Activated CD8-positive, alpha-beta T cell treated with anti-CD3 and anti-CD28 coated beads for 36 hours (primary cell): Measurements from ENCODE around the gene PPP4C. TPM values are rescaled to one million over a fixed set of nuclear protein-coding genes. Genes with fewer than 3 reads are reported as not detected.

Experiments
- ATAC-seq: fragments of 200-7000 bp; cut with Tn5 transposase; one replicate; pipeline ENCODE4 v1.10.0; 2021; ENCODE audit warnings: mild to moderate bottlenecking, moderate library complexity
- CTCF ChIA-PET: fragments of 350-600 bp; sonication (Branson Sonifier 250); formaldehyde crosslinking; loops from one replicate; lab custom pipeline; 2021; ENCODE audit warnings: antibody characterized with exemption; lab: Charles Lee
- POLR2A ChIA-PET: fragments of 350-600 bp; sonication (Branson Sonifier 250); formaldehyde crosslinking; loops from one replicate; lab custom pipeline; 2021; ENCODE audit warnings: antibody characterized with exemption; lab: Charles Lee
- DNase-seq: peaks from one replicate; pipeline ENCODE4 v3.0.0-alpha.2; 2020
- H3K27ac Mint-ChIP-seq: one replicate; pipeline ENCODE4 v1.8.0; 2021; ENCODE audit warnings: mild to moderate bottlenecking, mixed read lengths
- H3K27me3 Mint-ChIP-seq: one replicate; pipeline ENCODE4 v1.8.0; 2021; ENCODE audit warnings: mixed read lengths
- H3K36me3 Mint-ChIP-seq: one replicate; pipeline ENCODE4 v1.8.0; 2021; ENCODE audit warnings: low read depth, mixed read lengths
- H3K4me1 Mint-ChIP-seq: one replicate; pipeline ENCODE4 v1.8.0; 2021; ENCODE audit warnings: low read depth, mixed read lengths
- H3K4me3 Mint-ChIP-seq: one replicate; pipeline ENCODE4 v1.8.0; 2021; ENCODE audit warnings: mild to moderate bottlenecking, moderate library complexity, mixed read lengths
- H3K9me3 Mint-ChIP-seq: one replicate; pipeline ENCODE4 v1.8.0; 2021; ENCODE audit warnings: mixed read lengths
- CTCF ChIP-seq: fragments of 200-600 bp; IDR thresholded peaks from one replicate; pipeline ENCODE4 v1.8.0; 2022; ENCODE audit warnings: antibody characterized with exemption, mild to moderate bottlenecking
- intact Hi-C: fragments of 100-400 bp; cut with micrococcal nuclease; formaldehyde crosslinking; loops from one replicate; pipeline ENCODE4 v1.10.0; 2022
- total RNA-seq, 2 experiments: library from RNA; stranded (reverse); gene quantifications; one replicate each; pipeline ENCODE4 v1.2.3, GENCODE V29; 2021

The PPP4C gene
- total RNA-seq, 2 experiments from 2014 or later = 116 to 121 TPM

- ATAC-seq = no peak
- Mint-ChIP-seq H3K4me3 (peak overlapping the region; percentile 66), H3K4me1 (peaks cover 29% of the 10 kb centered on the region), H3K27ac (peak overlapping the region; percentile 81), H3K27me3 (no peaks in the 10 kb centered on the region), H3K9me3 (no peaks in the 10 kb centered on the region), H3K36me3 (peaks cover 84% of the 10 kb centered on the region)
- POLR2A ChIA-PET = interaction anchor here (1.5 to 6.3 kb wide), 3 partner anchors 10 to 55 kb away, joined by 4 to 83 read pairs (median 7); partner anchors contain the start of genes MAPK3, PPP4C and TBX6
- CTCF ChIA-PET = interaction anchor here (1.2 to 2.1 kb wide), 4 partner anchors 11 to 23 kb away, joined by 3 to 12 read pairs (median 4); partner anchors contain the start of gene TBX6
- no peak for TF ChIP-seq CTCF
- no peak for DNase-seq
- intact Hi-C loops = loop anchor here (10.0 kb wide), 1 partner anchor 306 kb away; the partner anchor contains the start of genes MYL11 and TBC1D10B
Observed at GRCh38 chr16:30068333-30068732, 7.5 kb upstream of the PPP4C start.

- H3K9me3 Mint-ChIP-seq = no peaks in the 10 kb centered on the region
- H3K36me3 Mint-ChIP-seq = peaks cover 86% of the 10 kb centered on the region
Observed at GRCh38 chr16:30068750-30069610, 6.8 kb upstream of the PPP4C start.

GRCh38 chr16:30069611-30070462, 6.0 kb upstream of the PPP4C start:
- Mint-ChIP-seq H3K9me3 (no peaks in the 10 kb centered on the region), H3K4me3 (peak overlapping the region; percentile 31), H3K4me1 (peaks cover 28% of the 10 kb centered on the region), H3K27me3 (no peaks in the 10 kb centered on the region), H3K36me3 (peaks cover 80% of the 10 kb centered on the region), H3K27ac (peak overlapping the region; percentile 81)
- ChIA-PET CTCF (interaction anchor here (1.6 kb wide), 1 partner anchor 22 kb away, joined by 8 read pairs; the partner anchor contains the start of gene TBX6), POLR2A (interaction anchor here (0.6 to 1.8 kb wide), 8 partner anchors 8 to 115 kb away, joined by 3 to 7 read pairs (median 3); partner anchors contain the start of gene TBX6)
- DNase-seq (no peak), ATAC-seq (no peak)
- intact Hi-C loops = loop anchor here (10.0 kb wide), 1 partner anchor 305 kb away; the partner anchor contains the start of genes MYL11 and TBC1D10B
- no peak for TF ChIP-seq CTCF

More at GRCh38 chr16:30068750-30069610, 6.8 kb upstream of the PPP4C start:
- Mint-ChIP-seq H3K4me3 (peak overlapping the region; percentile 66), H3K27me3 (no peaks in the 10 kb centered on the region), H3K27ac (peak overlapping the region; percentile 81), H3K4me1 (peaks cover 27% of the 10 kb centered on the region)
- ChIA-PET CTCF (interaction anchor here (1.2 to 1.8 kb wide), 3 partner anchors 11 to 14 kb away, joined by 3 to 5 read pairs (median 4); no protein-coding TSS in a partner anchor), POLR2A (interaction anchor here (0.8 to 6.3 kb wide), 4 partner anchors 9 to 23 kb away, joined by 3 to 83 read pairs (median 5); partner anchors contain the start of genes PPP4C and TBX6)
- DNase-seq = peak; percentile 77
- TF ChIP-seq CTCF = peak; percentile 57
- intact Hi-C loops = loop anchor here (10.0 kb wide), 1 partner anchor 306 kb away; the partner anchor contains the start of genes MYL11 and TBC1D10B
- no peak for ATAC-seq

- peaks cover 30% of the 10 kb centered on the region for H3K4me1 Mint-ChIP-seq
- TF ChIP-seq CTCF = no peak
- DNase-seq (no peak), ATAC-seq (no peak)
- H3K27ac Mint-ChIP-seq = peak overlapping the region; percentile 5
- intact Hi-C loops = no loop called here
- peaks cover 76% of the 10 kb centered on the region for H3K36me3 Mint-ChIP-seq
- H3K27me3 Mint-ChIP-seq = no peaks in the 10 kb centered on the region
- H3K4me3 Mint-ChIP-seq = no peak overlapping the region
- POLR2A ChIA-PET = interaction anchor here (0.9 to 1.8 kb wide), 4 partner anchors 10 to 114 kb away, joined by 3 to 7 read pairs (median 4); partner anchors contain the start of gene TBX6
- H3K9me3 Mint-ChIP-seq = no peaks in the 10 kb centered on the region
- CTCF ChIA-PET = interaction anchor here (1.6 kb wide), 1 partner anchor 22 kb away, joined by 8 read pairs; the partner anchor contains the start of gene TBX6
Observed at GRCh38 chr16:30070490-30070889, 5.3 kb upstream of the PPP4C start.
